Tibial artery (tissue), 4 donors: ENCODE measurements around the gene CLCA4.

Source experiments
- DNase-seq, 2 donors: peaks; one replicate each; pipeline ENCODE4 v3.0.0-alpha.2; 2019
- H3K27ac ChIP-seq, 2 donors: fragments of 200-600 bp; sonication (generic) in 1 of 2; 1 replicate in 1 of 2; 2 replicates in 1 of 2; pipeline ENCODE4 v1.5.1; 2018 to 2019; ENCODE audit warnings: mild to moderate bottlenecking in 1 of 2
- H3K27me3 ChIP-seq, 2 donors: fragments of 200-600 bp; sonication (generic) in 1 of 2; one replicate each; pipeline versions ENCODE4 v1.5.1 to v1.6.0; 2016 to 2019
- H3K36me3 ChIP-seq, 3 donors: fragments of 200-600 bp; sonication (generic) in 2 of 3; one replicate each; pipeline ENCODE4 v1.5.1; 2016 to 2019; ENCODE audit warnings: mild to moderate bottlenecking in 2 of 3
- H3K4me1 ChIP-seq, 4 donors: fragments of 200-600 bp; sonication (generic) in 2 of 4; 1 replicate in 3 of 4; 2 replicates in 1 of 4; pipeline ENCODE4 v1.5.1; 2016 to 2019
- H3K4me3 ChIP-seq, 2 donors: fragments of 200-600 bp; sonication (generic) in 1 of 2; 1 replicate in 1 of 2; 2 replicates in 1 of 2; pipeline ENCODE4 v1.5.1; 2018 to 2019; ENCODE audit warnings: mild to moderate bottlenecking in 2 of 2
- H3K9me3 ChIP-seq, 3 donors: fragments of 200-600 bp; sonication (generic) in 1 of 3; one replicate each; pipeline ENCODE4 v1.5.1; 2016 to 2019
- CTCF ChIP-seq, 2 experiments: fragments of 200-600 bp in 1 of 2; fragments of 450-650 bp in 1 of 2; IDR thresholded peaks; one replicate each; pipeline ENCODE4 v1.5.1; 2017 to 2019; ENCODE audit warnings: antibody characterized with exemption in 2 of 2, mild to moderate bottlenecking in 1 of 2, moderate library complexity in 1 of 2
- intact Hi-C: fragments of 100-400 bp; cut with DNase I; formaldehyde crosslinking; loops from one replicate; pipeline ENCODE4 v1.15.0; 2023; ENCODE audit warnings: low total_unique reads

The CLCA4 gene

GRCh38 chr1:86567878-86568277 lies 21.0 kb downstream of the CLCA4 start:
- no peaks in the 10 kb centered on the region for H3K27me3 ChIP-seq
- no peak for DNase-seq
- no peaks in the 10 kb centered on the region for H3K36me3 ChIP-seq
- H3K27ac ChIP-seq: no peak overlapping the region
- no peak overlapping the region for H3K4me3 ChIP-seq
- intact Hi-C loops: no loop called here
- no peak for TF ChIP-seq CTCF (IDR thresholded peaks at IDR 0.05)
- no peaks in the 10 kb centered on the region for H3K9me3 ChIP-seq
- H3K4me1 ChIP-seq: no peaks in the 10 kb centered on the region

GRCh38 chr1:86573763-86574484 lies 27.0 kb downstream of the CLCA4 start:
- Histone ChIP-seq H3K36me3 (no peaks in the 10 kb centered on the region), H3K4me3 (no peak overlapping the region), H3K9me3 (no peaks in the 10 kb centered on the region), H3K27ac (no peak overlapping the region), H3K27me3 (no peaks in the 10 kb centered on the region), H3K4me1 (no peaks in the 10 kb centered on the region)
- intact Hi-C loops: no loop called here
- DNase-seq: no peak
- no peak for TF ChIP-seq CTCF (IDR thresholded peaks at IDR 0.05)

- H3K36me3 ChIP-seq: no peaks in the 10 kb centered on the region
- no peaks in the 10 kb centered on the region for H3K4me1 ChIP-seq
- DNase-seq: no peak
- H3K4me3 ChIP-seq: no peak overlapping the region
- H3K27me3 ChIP-seq: no peaks in the 10 kb centered on the region
- H3K27ac ChIP-seq: no peak overlapping the region
- TF ChIP-seq CTCF (IDR thresholded peaks at IDR 0.05): no peak
- no peaks in the 10 kb centered on the region for H3K9me3 ChIP-seq
- intact Hi-C loops: no loop called here
Measured at GRCh38 chr1:86581231-86581630, 34.4 kb downstream of the CLCA4 start.

GRCh38 chr1:86582161-86582560 lies 35.3 kb downstream of the CLCA4 start:
- Histone ChIP-seq H3K27me3 (no peaks in the 10 kb centered on the region), H3K9me3 (no peaks in the 10 kb centered on the region), H3K27ac (no peak overlapping the region), H3K4me3 (no peak overlapping the region), H3K36me3 (no peaks in the 10 kb centered on the region), H3K4me1 (no peaks in the 10 kb centered on the region)
- TF ChIP-seq CTCF (IDR thresholded peaks at IDR 0.05): no peak
- DNase-seq: no peak
- intact Hi-C loops: no loop called here

GRCh38 chr1:86583032-86583431 lies 36.2 kb downstream of the CLCA4 start:
- no peaks in the 10 kb centered on the region for H3K27me3 ChIP-seq
- no peak overlapping the region for H3K4me3 ChIP-seq
- H3K4me1 ChIP-seq: no peaks in the 10 kb centered on the region
- H3K9me3 ChIP-seq: no peaks in the 10 kb centered on the region
- no peak for TF ChIP-seq CTCF (IDR thresholded peaks at IDR 0.05)
- H3K36me3 ChIP-seq: no peaks in the 10 kb centered on the region
- intact Hi-C loops: no loop called here
- no peak overlapping the region for H3K27ac ChIP-seq
- no peak for DNase-seq

- intact Hi-C loops: no loop called here
- no peak overlapping the region for H3K27ac ChIP-seq
- H3K4me3 ChIP-seq: no peak overlapping the region
- no peaks in the 10 kb centered on the region for H3K27me3 ChIP-seq
- TF ChIP-seq CTCF (IDR thresholded peaks at IDR 0.05): no peak
- no peaks in the 10 kb centered on the region for H3K4me1 ChIP-seq
- no peaks in the 10 kb centered on the region for H3K36me3 ChIP-seq
- no peak for DNase-seq
- no peaks in the 10 kb centered on the region for H3K9me3 ChIP-seq
Measured at GRCh38 chr1:86583593-86583992, 36.7 kb downstream of the CLCA4 start.
